Astrocyte (in vitro differentiated cells and primary cell): ENCODE results near the gene CENPL. TPM values are rescaled to one million over a fixed set of nuclear protein-coding genes. Genes with fewer than 3 reads are reported as not detected.
"Not testable (repeated sequence)": the region's sequence is repeated elsewhere in the genome, so short reads cannot be mapped to it uniquely, and the experiment has no call there.

Source experiments
- DNase-seq: peaks from one replicate; pipeline ENCODE4 v3.0.0-alpha.2; 2010; ENCODE audit warnings: low read depth
- FAIRE-seq: peaks from 2 replicates; lab custom pipeline; 2011; peaks lifted over from hg19 to GRCh38; lab: Jason Lieb, UNC
- H2AFZ ChIP-seq: 2 replicates; pipeline ENCODE4 v1.6.0; 2012; ENCODE audit warnings: low read depth, low read length, inconsistent platforms
- H3K27ac ChIP-seq: 2 replicates; pipeline ENCODE4 v1.5.1; 2011; ENCODE audit warnings: low read depth, low read length, inconsistent platforms
- H3K27me3 ChIP-seq: 2 replicates; pipeline ENCODE4 v1.6.0; 2011; ENCODE audit warnings: low read length, inconsistent platforms; ENCODE audit not compliant: insufficient read depth
- H3K36me3 ChIP-seq: 2 replicates; pipeline ENCODE4 v1.5.1; 2011; ENCODE audit warnings: low read length, inconsistent platforms; ENCODE audit not compliant: insufficient read depth
- H3K4me1 ChIP-seq: 2 replicates; pipeline ENCODE4 v1.5.1; 2011; ENCODE audit warnings: low read length, inconsistent platforms; ENCODE audit not compliant: insufficient read depth
- H3K4me2 ChIP-seq: 2 replicates; pipeline ENCODE4 v1.6.0; 2012; ENCODE audit warnings: low read length, inconsistent platforms
- H3K4me3 ChIP-seq: 2 replicates; pipeline ENCODE4 v1.5.1; 2011; ENCODE audit warnings: low read depth, mild to moderate bottlenecking, low read length, inconsistent platforms; ENCODE audit not compliant: insufficient read depth
- H3K79me2 ChIP-seq: 2 replicates; pipeline ENCODE4 v1.6.0; 2012; ENCODE audit warnings: mild to moderate bottlenecking, low read length, inconsistent platforms; ENCODE audit not compliant: insufficient read depth
- H3K9ac ChIP-seq: 2 replicates; pipeline ENCODE4 v1.6.0; 2012; ENCODE audit warnings: mild to moderate bottlenecking, low read length, inconsistent platforms
- H3K9me3 ChIP-seq: 2 replicates; pipeline ENCODE4 v1.5.1; 2012; ENCODE audit warnings: low read depth, mild to moderate bottlenecking, low read length, inconsistent platforms; ENCODE audit not compliant: insufficient read depth
- H4K20me1 ChIP-seq: 2 replicates; pipeline ENCODE4 v1.6.0; 2012; ENCODE audit warnings: low read length, inconsistent platforms; ENCODE audit not compliant: insufficient read depth
- H3K27ac Mint-ChIP-seq: one replicate; pipeline ENCODE4 v1.8.0; 2021; ENCODE audit warnings: mild to moderate bottlenecking, mixed read lengths; ENCODE audit not compliant: unreplicated experiment
- H3K27me3 Mint-ChIP-seq: one replicate; pipeline ENCODE4 v1.8.0; 2021; ENCODE audit warnings: low read depth, mixed read lengths; ENCODE audit not compliant: unreplicated experiment
- H3K36me3 Mint-ChIP-seq: one replicate; pipeline ENCODE4 v1.8.0; 2021; ENCODE audit warnings: low read depth, mixed read lengths; ENCODE audit not compliant: unreplicated experiment
- H3K4me1 Mint-ChIP-seq: one replicate; pipeline ENCODE4 v1.8.0; 2021; ENCODE audit warnings: low read depth, mixed read lengths; ENCODE audit not compliant: unreplicated experiment
- H3K4me3 Mint-ChIP-seq: one replicate; pipeline ENCODE4 v1.8.0; 2021; ENCODE audit warnings: mild to moderate bottlenecking, moderate library complexity, mixed read lengths; ENCODE audit not compliant: unreplicated experiment
- H3K9me3 Mint-ChIP-seq: one replicate; pipeline ENCODE4 v1.8.0; 2021; ENCODE audit warnings: mild to moderate bottlenecking, mixed read lengths; ENCODE audit not compliant: unreplicated experiment
- EZH2 ChIP-seq: IDR thresholded peaks from 2 replicates; pipeline ENCODE4 v1.6.1; 2012; ENCODE audit warnings: mild to moderate bottlenecking, low read length, inconsistent platforms; ENCODE audit not compliant: insufficient read depth
- total RNA-seq: library from RNA; stranded (reverse); gene quantifications from 2 replicates; pipeline ENCODE4 v1.2.1, GENCODE V29; 2021
- TF ChIP-seq, protein P1 (sequence below): IDR thresholded peaks from 2 replicates; pipeline ENCODE4 v1.5.1; 2011; ENCODE audit warnings: low read depth, mild to moderate bottlenecking, inconsistent platforms, low read length, moderate library complexity; ENCODE audit not compliant: insufficient read depth

The CENPL gene
- total RNA-seq, 1 donor from 2014 or later = 7.9 TPM

DNA sequence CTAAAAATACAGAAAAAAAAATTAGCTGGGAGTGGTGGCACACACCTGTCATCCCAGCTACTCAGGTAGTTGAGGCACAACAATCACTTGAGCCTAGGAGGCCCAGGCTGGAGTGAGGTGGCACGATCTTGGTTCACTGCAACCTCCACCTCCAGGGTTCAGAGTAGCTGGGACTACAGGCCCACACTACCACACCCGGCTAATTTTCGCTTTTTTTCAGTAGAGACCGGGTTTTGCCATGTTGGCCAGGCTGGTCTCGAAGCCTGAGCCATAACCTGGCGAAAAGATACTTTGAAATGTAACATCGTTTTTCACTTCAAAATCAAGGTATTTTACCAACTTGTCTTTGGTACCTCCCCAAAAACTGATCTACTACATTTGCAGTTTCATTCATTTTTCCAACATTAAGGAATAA lies 37.1 kb upstream of the CENPL start:
- no peak for FAIRE-seq
- no peak overlapping the region for H3K9ac ChIP-seq
- H3K27me3 ChIP-seq = no peaks in the 10 kb centered on the region
- H3K4me1 ChIP-seq = peaks cover 6% of the 10 kb centered on the region
- Mint-ChIP-seq H3K36me3 (peaks cover 33% of the 10 kb centered on the region), H3K27me3 (no peaks in the 10 kb centered on the region), H3K27ac (peak overlapping the region; percentile 75), H3K4me1 (peaks cover 24% of the 10 kb centered on the region), H3K4me3 (peak overlapping the region; percentile 74), H3K9me3 (no peaks in the 10 kb centered on the region)
- peaks cover 56% of the 10 kb centered on the region for H4K20me1 ChIP-seq
- no peak overlapping the region for H3K4me3 ChIP-seq
- H3K9me3 ChIP-seq = no peaks in the 10 kb centered on the region
- H3K79me2 ChIP-seq = peaks cover 32% of the 10 kb centered on the region
- no peak overlapping the region for H2AFZ ChIP-seq
- H3K27ac ChIP-seq = no peak overlapping the region
- H3K36me3 ChIP-seq = peaks cover 47% of the 10 kb centered on the region
- no peak for DNase-seq
- no peak for TF ChIP-seq EZH2
- TF ChIP-seq, protein P1, sequence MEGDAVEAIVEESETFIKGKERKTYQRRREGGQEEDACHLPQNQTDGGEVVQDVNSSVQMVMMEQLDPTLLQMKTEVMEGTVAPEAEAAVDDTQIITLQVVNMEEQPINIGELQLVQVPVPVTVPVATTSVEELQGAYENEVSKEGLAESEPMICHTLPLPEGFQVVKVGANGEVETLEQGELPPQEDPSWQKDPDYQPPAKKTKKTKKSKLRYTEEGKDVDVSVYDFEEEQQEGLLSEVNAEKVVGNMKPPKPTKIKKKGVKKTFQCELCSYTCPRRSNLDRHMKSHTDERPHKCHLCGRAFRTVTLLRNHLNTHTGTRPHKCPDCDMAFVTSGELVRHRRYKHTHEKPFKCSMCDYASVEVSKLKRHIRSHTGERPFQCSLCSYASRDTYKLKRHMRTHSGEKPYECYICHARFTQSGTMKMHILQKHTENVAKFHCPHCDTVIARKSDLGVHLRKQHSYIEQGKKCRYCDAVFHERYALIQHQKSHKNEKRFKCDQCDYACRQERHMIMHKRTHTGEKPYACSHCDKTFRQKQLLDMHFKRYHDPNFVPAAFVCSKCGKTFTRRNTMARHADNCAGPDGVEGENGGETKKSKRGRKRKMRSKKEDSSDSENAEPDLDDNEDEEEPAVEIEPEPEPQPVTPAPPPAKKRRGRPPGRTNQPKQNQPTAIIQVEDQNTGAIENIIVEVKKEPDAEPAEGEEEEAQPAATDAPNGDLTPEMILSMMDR = no peak
- H3K4me2 ChIP-seq = no peak overlapping the region

DNA sequence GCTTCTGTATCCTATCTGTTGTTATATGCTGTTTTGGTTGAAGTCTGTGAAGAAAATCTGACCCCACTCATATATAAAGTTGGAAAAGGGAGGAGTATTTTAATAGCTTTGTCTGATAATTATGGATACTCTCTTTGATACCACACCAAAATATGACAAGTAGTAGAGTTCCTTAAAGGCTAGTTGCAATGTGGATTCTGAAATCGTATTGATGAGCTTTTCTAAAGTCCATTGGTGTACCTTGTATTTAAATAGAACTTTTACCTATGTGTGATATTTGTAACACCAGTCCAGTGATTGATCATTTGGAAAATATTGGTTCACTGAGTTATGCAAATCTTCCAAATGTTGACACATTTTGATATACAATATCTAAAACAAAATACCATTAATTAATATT lies 35.4 kb upstream of the CENPL start:
- H4K20me1 ChIP-seq = peaks cover 39% of the 10 kb centered on the region
- H3K27ac Mint-ChIP-seq = no peak overlapping the region
- FAIRE-seq = no peak
- H3K9me3 ChIP-seq = no peaks in the 10 kb centered on the region
- peaks cover 30% of the 10 kb centered on the region for H3K36me3 ChIP-seq
- H3K27me3 Mint-ChIP-seq = no peaks in the 10 kb centered on the region
- H3K36me3 Mint-ChIP-seq = peaks cover 16% of the 10 kb centered on the region
- peaks cover 3% of the 10 kb centered on the region for H3K4me1 ChIP-seq
- H3K4me3 Mint-ChIP-seq = no peak overlapping the region
- H3K9ac ChIP-seq = no peak overlapping the region
- peaks cover 16% of the 10 kb centered on the region for H3K79me2 ChIP-seq
- H3K27me3 ChIP-seq = no peaks in the 10 kb centered on the region
- peaks cover 23% of the 10 kb centered on the region for H3K4me1 Mint-ChIP-seq
- no peak overlapping the region for H3K4me3 ChIP-seq
- no peak overlapping the region for H3K4me2 ChIP-seq
- H3K9me3 Mint-ChIP-seq = no peaks in the 10 kb centered on the region
- TF ChIP-seq, protein P1 = no peak
- TF ChIP-seq EZH2 = no peak
- no peak overlapping the region for H2AFZ ChIP-seq
- no peak overlapping the region for H3K27ac ChIP-seq
- DNase-seq = no peak

DNA sequence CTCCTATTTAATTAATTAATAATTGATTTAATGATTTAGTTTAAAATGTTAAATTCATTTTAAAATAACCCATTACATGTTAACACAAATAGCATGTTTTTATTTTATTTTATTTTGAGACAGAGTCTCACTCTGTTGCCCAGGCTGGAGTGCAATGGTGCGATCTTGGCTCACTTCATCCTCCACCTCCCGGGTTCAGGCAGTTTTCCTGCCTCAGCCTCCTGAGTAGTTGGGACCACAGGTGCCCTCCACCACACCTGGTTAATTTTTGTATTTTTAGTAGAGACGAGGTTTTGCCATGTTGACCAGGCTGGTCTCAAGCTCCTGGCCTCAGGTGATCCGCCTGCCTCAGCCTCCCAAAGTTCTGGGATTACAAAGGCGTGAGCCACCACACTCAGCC lies 34.9 kb upstream of the CENPL start:
- not testable (repeated sequence) for H3K9me3 ChIP-seq, H3K4me3 Mint-ChIP-seq, H3K4me1 ChIP-seq, H3K27me3 ChIP-seq, FAIRE-seq, H3K27ac ChIP-seq, H2AFZ ChIP-seq, DNase-seq, H3K27me3 Mint-ChIP-seq, H3K9me3 Mint-ChIP-seq, H3K9ac ChIP-seq, H3K27ac Mint-ChIP-seq, H3K4me2 ChIP-seq, H3K4me3 ChIP-seq
- Histone ChIP-seq H4K20me1 (peaks cover 34% of the 10 kb centered on the region), H3K79me2 (peaks cover 10% of the 10 kb centered on the region), H3K36me3 (peaks cover 25% of the 10 kb centered on the region)
- Mint-ChIP-seq H3K36me3 (peaks cover 13% of the 10 kb centered on the region), H3K4me1 (peaks cover 21% of the 10 kb centered on the region)
